Fibroblast of pulmonary artery (primary cell): Measurements from ENCODE around the gene DHRSX.
"Not testable (repeated sequence)": the region's sequence is repeated elsewhere in the genome, so short reads cannot be mapped to it uniquely, and the experiment has no call there.

Experiments used
- DNase-seq: peaks from one replicate; pipeline ENCODE4 v3.0.0-alpha.2; 2010; ENCODE audit warnings: low read depth
- H3K4me3 ChIP-seq: replicated peaks from 2 replicates; pipeline ENCODE4 v1.5.1; 2011; ENCODE audit warnings: low read depth, mild to moderate bottlenecking, control low read depth, low read length, moderate library complexity
- TF ChIP-seq, protein P1 (sequence below): IDR thresholded peaks from 2 replicates; pipeline ENCODE4 v1.5.1; 2011; ENCODE audit warnings: mild to moderate bottlenecking, control low read depth, low read length, inconsistent platforms; ENCODE audit errors: missing control alignments

DHRSX gene

GRCh38 chrX:2520539-2520938 is 19.8 kb upstream of the DHRSX start:
- TF ChIP-seq, protein P1, sequence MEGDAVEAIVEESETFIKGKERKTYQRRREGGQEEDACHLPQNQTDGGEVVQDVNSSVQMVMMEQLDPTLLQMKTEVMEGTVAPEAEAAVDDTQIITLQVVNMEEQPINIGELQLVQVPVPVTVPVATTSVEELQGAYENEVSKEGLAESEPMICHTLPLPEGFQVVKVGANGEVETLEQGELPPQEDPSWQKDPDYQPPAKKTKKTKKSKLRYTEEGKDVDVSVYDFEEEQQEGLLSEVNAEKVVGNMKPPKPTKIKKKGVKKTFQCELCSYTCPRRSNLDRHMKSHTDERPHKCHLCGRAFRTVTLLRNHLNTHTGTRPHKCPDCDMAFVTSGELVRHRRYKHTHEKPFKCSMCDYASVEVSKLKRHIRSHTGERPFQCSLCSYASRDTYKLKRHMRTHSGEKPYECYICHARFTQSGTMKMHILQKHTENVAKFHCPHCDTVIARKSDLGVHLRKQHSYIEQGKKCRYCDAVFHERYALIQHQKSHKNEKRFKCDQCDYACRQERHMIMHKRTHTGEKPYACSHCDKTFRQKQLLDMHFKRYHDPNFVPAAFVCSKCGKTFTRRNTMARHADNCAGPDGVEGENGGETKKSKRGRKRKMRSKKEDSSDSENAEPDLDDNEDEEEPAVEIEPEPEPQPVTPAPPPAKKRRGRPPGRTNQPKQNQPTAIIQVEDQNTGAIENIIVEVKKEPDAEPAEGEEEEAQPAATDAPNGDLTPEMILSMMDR, result no peak
- no peak for DNase-seq
- no peak overlapping the region for H3K4me3 ChIP-seq

DNA sequence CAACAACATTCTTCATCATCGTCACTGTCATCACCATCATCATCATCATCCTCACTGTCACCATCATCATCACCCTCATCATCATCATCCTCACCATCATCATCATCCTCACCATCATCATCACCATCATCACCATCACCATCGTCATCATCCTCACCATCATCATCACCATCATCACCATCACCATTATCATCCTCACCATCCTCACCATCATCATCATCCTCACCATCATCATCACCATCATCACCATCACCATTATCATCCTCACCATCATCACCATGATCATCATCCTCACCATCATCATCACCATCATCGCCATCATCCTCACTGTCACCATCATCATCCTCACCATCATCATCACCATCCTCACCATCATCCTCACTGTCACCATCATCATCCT is 18.9 kb upstream of the DHRSX start:
- DNase-seq, H3K4me3 ChIP-seq: not testable (repeated sequence)

DNA sequence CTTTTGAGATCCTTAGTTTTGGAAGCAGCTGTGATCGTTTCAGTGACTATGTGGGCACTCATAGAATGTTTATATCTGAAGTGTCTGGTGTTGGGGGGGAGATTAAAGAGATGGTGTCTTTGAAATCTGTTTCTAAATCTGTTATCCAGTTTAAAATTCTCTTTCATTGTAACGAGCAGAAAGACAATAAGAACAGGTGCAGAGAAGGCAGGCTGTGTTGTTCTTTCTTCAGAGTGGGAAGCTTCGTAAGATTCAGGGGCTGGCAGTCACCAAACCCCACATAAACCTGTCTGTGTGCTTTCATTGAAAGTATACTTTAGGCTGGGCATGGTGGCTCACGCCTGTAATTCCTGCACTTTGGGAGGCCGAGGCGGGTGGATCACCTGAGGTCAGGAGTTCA is 16.3 kb upstream of the DHRSX start:
- TF ChIP-seq, protein P1, result no peak
- no peak overlapping the region for H3K4me3 ChIP-seq
- DNase-seq, result no peak

DNA sequence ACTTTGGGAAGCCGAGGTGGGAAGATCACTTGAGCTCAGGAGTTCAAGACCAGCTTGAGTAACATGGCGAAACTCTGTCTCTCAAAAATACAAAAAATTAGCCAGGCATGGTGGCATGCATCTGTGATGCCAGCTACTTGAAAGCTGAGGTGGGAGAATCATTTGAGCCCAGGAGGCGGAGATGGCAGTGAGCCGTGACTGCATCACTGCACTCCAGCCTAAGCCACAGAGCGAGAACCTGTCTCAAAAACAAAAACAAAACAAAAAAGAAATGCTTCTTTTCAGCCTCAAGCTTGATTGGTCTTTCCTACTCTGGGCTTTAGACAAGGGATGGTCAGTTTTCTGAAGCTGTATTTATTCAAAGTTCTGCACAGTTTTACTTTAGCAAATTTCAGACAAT is 15.8 kb upstream of the DHRSX start:
- DNase-seq, result no peak
- H3K4me3 ChIP-seq, result no peak overlapping the region
- TF ChIP-seq, protein P1, result no peak

- TF ChIP-seq, protein P1, result no peak
- DNase-seq, result no peak
- no peak overlapping the region for H3K4me3 ChIP-seq
Measured at GRCh38 chrX:2514131-2514530, 13.4 kb upstream of the DHRSX start.

DNA sequence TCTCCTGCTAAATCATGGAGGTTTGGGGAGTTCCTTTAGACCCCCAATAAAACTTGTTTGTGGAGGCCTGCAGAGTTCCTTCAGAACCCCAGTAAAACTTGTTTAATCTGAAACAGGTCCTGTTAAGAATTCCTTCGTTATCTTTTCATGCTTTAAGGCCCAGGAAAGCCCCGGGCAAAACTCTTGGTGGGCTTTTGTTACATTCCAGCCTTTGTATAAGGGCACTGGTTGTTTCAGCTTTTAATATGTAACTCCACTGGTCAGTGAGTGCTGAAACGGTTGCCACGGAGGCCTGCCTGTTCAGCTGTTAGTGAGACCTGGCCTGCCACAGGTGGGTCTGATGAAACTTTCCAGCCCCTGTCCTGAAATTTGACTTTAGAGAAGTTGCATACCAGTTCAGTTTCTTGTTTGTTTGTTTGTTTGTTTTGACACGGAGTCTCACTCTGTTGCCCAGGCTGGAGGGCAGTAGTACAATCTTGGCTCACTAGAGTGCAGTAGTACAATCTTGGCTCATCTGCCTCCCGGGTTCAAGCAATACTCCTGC is 12.4 kb upstream of the DHRSX start:
- TF ChIP-seq, protein P1, result no peak
- no peak for DNase-seq
- H3K4me3 ChIP-seq, result no peak overlapping the region

DNA sequence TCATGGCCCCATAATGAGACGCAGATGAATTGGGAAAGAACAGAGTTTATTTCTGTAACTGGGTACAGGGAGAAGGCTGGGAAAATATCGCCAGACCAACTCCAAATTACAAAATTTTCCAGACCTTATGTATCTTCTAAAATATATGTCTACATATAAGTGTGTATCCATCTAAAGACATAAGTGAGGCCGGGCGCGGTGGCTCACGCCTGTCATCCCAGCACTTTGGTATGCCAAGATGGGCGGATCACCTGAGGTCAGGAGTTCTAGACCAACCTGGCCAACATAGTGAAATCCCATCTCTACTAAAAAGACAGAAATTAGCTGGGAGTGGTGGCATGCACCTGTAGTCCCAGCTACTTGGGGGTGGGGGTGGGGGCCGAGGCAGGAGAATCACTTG is 11.7 kb upstream of the DHRSX start:
- no peak overlapping the region for H3K4me3 ChIP-seq
- TF ChIP-seq, protein P1, result no peak

More for the DNA sequence above, 11.7 kb upstream of the DHRSX start:
- no peak for DNase-seq
